COLO668 (cell line): ENCODE data around the gene ERC2.
"Not testable (repeated sequence)": the region's sequence is repeated elsewhere in the genome, so short reads cannot be mapped to it uniquely, and the experiment has no call there.

Experiments
- DNase-seq: peaks from one replicate; lab custom pipeline; 2025; ENCODE audit not compliant: unreplicated experiment; lab: John Stamatoyannopoulos, UW

The ERC2 gene

GRCh38 chr3:56019490-56020146 is 448.6 kb downstream of the ERC2 start:
- DNase-seq = no peak

GRCh38 chr3:56015374-56015773 is 452.9 kb downstream of the ERC2 start:
- not testable (repeated sequence) for DNase-seq

- DNase-seq = no peak
Measured at GRCh38 chr3:56012721-56013120, 455.5 kb downstream of the ERC2 start.

GRCh38 chr3:56005196-56005805 is 463.0 kb downstream of the ERC2 start:
- no peak for DNase-seq

GRCh38 chr3:56003129-56003528 is 465.1 kb downstream of the ERC2 start:
- DNase-seq = no peak

GRCh38 chr3:56001991-56002390 is 466.3 kb downstream of the ERC2 start:
- DNase-seq = no peak

GRCh38 chr3:56001537-56001936 is 466.7 kb downstream of the ERC2 start:
- DNase-seq = no peak

- no peak for DNase-seq
Measured at GRCh38 chr3:55989366-55989765, 478.9 kb downstream of the ERC2 start.

GRCh38 chr3:55988905-55989304 is 479.4 kb downstream of the ERC2 start:
- DNase-seq = no peak

- DNase-seq = no peak
Measured at GRCh38 chr3:55984626-55985025, 483.6 kb downstream of the ERC2 start.

GRCh38 chr3:55978953-55979352 is 489.3 kb downstream of the ERC2 start:
- no peak for DNase-seq

- DNase-seq = no peak
Measured at GRCh38 chr3:55974421-55975165, 493.7 kb downstream of the ERC2 start.

GRCh38 chr3:55969634-55970033 is 498.6 kb downstream of the ERC2 start:
- no peak for DNase-seq

GRCh38 chr3:55968331-55968730 is 499.9 kb downstream of the ERC2 start:
- no peak for DNase-seq

GRCh38 chr3:55966566-55966965 is 501.7 kb downstream of the ERC2 start:
- DNase-seq = no peak

- no peak for DNase-seq
Measured at GRCh38 chr3:55965776-55966175, 502.5 kb downstream of the ERC2 start.

- DNase-seq = no peak
Measured at GRCh38 chr3:55964491-55964985, 503.7 kb downstream of the ERC2 start.

- no peak for DNase-seq
Measured at GRCh38 chr3:55963601-55964000, 504.7 kb downstream of the ERC2 start.

GRCh38 chr3:55959471-55960080 is 508.7 kb downstream of the ERC2 start:
- DNase-seq = no peak

GRCh38 chr3:55958605-55959004 is 509.7 kb downstream of the ERC2 start:
- no peak for DNase-seq

- no peak for DNase-seq
Measured at GRCh38 chr3:55955891-55956477, 512.3 kb downstream of the ERC2 start.
